Muscle of leg (tissue), 11 donors: ENCODE results near the gene RAI1. TPM values are rescaled to one million over a fixed set of nuclear protein-coding genes. Genes with fewer than 3 reads are reported as not detected.

ENCODE experiments used
- DNase-seq: peaks from one replicate; pipeline ENCODE4 v3.0.0; 2013
- H3K27ac ChIP-seq: one replicate; pipeline ENCODE4 v1.5.1; 2013; ENCODE audit warnings: mild to moderate bottlenecking, low read length, control low read depth
- H3K27me3 ChIP-seq: one replicate; pipeline ENCODE4 v1.6.1; 2013; ENCODE audit warnings: low read length; ENCODE audit not compliant: control insufficient read depth, insufficient read depth
- H3K36me3 ChIP-seq: one replicate; pipeline ENCODE4 v1.6.1; 2013; ENCODE audit warnings: low read length; ENCODE audit not compliant: control insufficient read depth, insufficient read depth
- H3K4me1 ChIP-seq: one replicate; pipeline ENCODE4 v1.6.1; 2013; ENCODE audit warnings: low read length; ENCODE audit not compliant: control insufficient read depth, insufficient read depth
- H3K4me3 ChIP-seq: one replicate; pipeline ENCODE4 v1.5.1; 2013; ENCODE audit warnings: low read length, control low read depth
- H3K9me3 ChIP-seq: replicated peaks from 2 replicates; pipeline ENCODE4 v1.6.1; 2013; ENCODE audit warnings: low read depth, low read length; ENCODE audit not compliant: control insufficient read depth
- WGBS: methylation state at CpG from one replicate; pipeline ENCODE4 v1.1.5; 2013; ENCODE audit warnings: missing lambda C conversion rate; ENCODE audit not compliant: insufficient coverage; 5-methylcytosine and 5-hydroxymethylcytosine counted together
- polyA plus RNA-seq, 8 donors: library from polyadenylated mRNA; unstranded; fragments of 120-200 nt; gene quantifications; one replicate each; pipeline versions ENCODE4 v1.2.1 to v1.2.3, GENCODE V29; 2013; ENCODE audit warnings: inconsistent platforms in 1 of 8, low replicate concordance in 1 of 8; ENCODE audit not compliant: insufficient read length in 8 of 8, insufficient read depth in 1 of 8
- total RNA-seq: library from RNA; stranded (reverse); fragments of 120-200 nt; gene quantifications from one replicate; pipeline ENCODE4 v1.2.4, GENCODE V29; 2013

Gene RAI1
- total and polyA plus RNA-seq, 9 donors, result 7.4 to 25.5 (median 20.7) TPM

- Histone ChIP-seq H3K27ac (no peak overlapping the region), H3K4me1 (peaks cover 22% of the 10 kb centered on the region), H3K4me3 (no peak overlapping the region), H3K9me3 (no peaks in the 10 kb centered on the region), H3K36me3 (no peaks in the 10 kb centered on the region), H3K27me3 (no peaks in the 10 kb centered on the region)
- WGBS, result 88% methylated on average over 4 of the region's 6 CpGs
- DNase-seq, result no peak
Measured at GRCh38 chr17:17679748-17680147, 1.5 kb upstream of the RAI1 start.

- peak overlapping the region; percentile 21 for H3K4me3 ChIP-seq
- 46% methylated on average over 10 of the region's 12 CpGs for WGBS
Measured at GRCh38 chr17:17680477-17681186, 626 bp upstream of the RAI1 start.

GRCh38 chr17:17681744-17682292 is 560 bp downstream of the RAI1 start:
- Histone ChIP-seq H3K36me3 (no peaks in the 10 kb centered on the region), H3K9me3 (no peaks in the 10 kb centered on the region), H3K4me1 (peaks cover 36% of the 10 kb centered on the region), H3K27ac (peak overlapping the region; percentile 90), H3K4me3 (peak overlapping the region; percentile 71), H3K27me3 (no peaks in the 10 kb centered on the region)
- DNase-seq, result peak; percentile 67
- under 1% methylated on average over 63 of the region's 68 CpGs for WGBS

More at GRCh38 chr17:17680477-17681186, 626 bp upstream of the RAI1 start:
- Histone ChIP-seq H3K4me1 (peaks cover 31% of the 10 kb centered on the region), H3K36me3 (no peaks in the 10 kb centered on the region), H3K27me3 (no peaks in the 10 kb centered on the region), H3K27ac (peak overlapping the region; percentile 47), H3K9me3 (no peaks in the 10 kb centered on the region)
- DNase-seq, result no peak

- H3K4me3 ChIP-seq, result peak overlapping the region; percentile 71
- peaks cover 36% of the 10 kb centered on the region for H3K4me1 ChIP-seq
- WGBS, result under 1% methylated on average over 44 of the region's 49 CpGs
- H3K27ac ChIP-seq, result peak overlapping the region; percentile 90
- peak; percentile 65 for DNase-seq
- no peaks in the 10 kb centered on the region for H3K27me3 ChIP-seq
- H3K9me3 ChIP-seq, result no peaks in the 10 kb centered on the region
- no peaks in the 10 kb centered on the region for H3K36me3 ChIP-seq
Measured at GRCh38 chr17:17682293-17682736, 1.1 kb downstream of the RAI1 start.

- peak; percentile 86 for DNase-seq
- Histone ChIP-seq H3K4me1 (peaks cover 36% of the 10 kb centered on the region), H3K36me3 (no peaks in the 10 kb centered on the region), H3K27me3 (no peaks in the 10 kb centered on the region), H3K4me3 (peak overlapping the region; percentile 71), H3K27ac (peak overlapping the region; percentile 90), H3K9me3 (no peaks in the 10 kb centered on the region)
- WGBS, result 3% methylated on average over 29 of the region's 57 CpGs
Measured at GRCh38 chr17:17682737-17683680, 1.8 kb downstream of the RAI1 start.

- Histone ChIP-seq H3K4me3 (no peak overlapping the region), H3K27me3 (no peaks in the 10 kb centered on the region), H3K4me1 (peaks cover 36% of the 10 kb centered on the region), H3K36me3 (no peaks in the 10 kb centered on the region), H3K27ac (peak overlapping the region; percentile 90), H3K9me3 (no peaks in the 10 kb centered on the region)
- no peak for DNase-seq
- 63% methylated on average over 1 of the region's 7 CpGs for WGBS
Measured at GRCh38 chr17:17683710-17684365, 2.6 kb downstream of the RAI1 start.

- peak; percentile 93 for DNase-seq
- H3K4me3 ChIP-seq, result no peak overlapping the region
Measured at GRCh38 chr17:17684906-17685774, 3.9 kb downstream of the RAI1 start.

GRCh38 chr17:17685775-17686291 is 4.6 kb downstream of the RAI1 start:
- no peaks in the 10 kb centered on the region for H3K27me3 ChIP-seq
- WGBS, result 8% methylated on average over 11 of the region's 14 CpGs
- no peak overlapping the region for H3K4me3 ChIP-seq
- peak overlapping the region; percentile 87 for H3K27ac ChIP-seq
- H3K36me3 ChIP-seq, result no peaks in the 10 kb centered on the region
- H3K4me1 ChIP-seq, result peaks cover 35% of the 10 kb centered on the region
- DNase-seq, result peak; percentile 60
- no peaks in the 10 kb centered on the region for H3K9me3 ChIP-seq

More at GRCh38 chr17:17684906-17685774, 3.9 kb downstream of the RAI1 start:
- 15% methylated on average over 8 of the region's 15 CpGs for WGBS
- Histone ChIP-seq H3K27me3 (no peaks in the 10 kb centered on the region), H3K9me3 (no peaks in the 10 kb centered on the region), H3K27ac (peak overlapping the region; percentile 87), H3K4me1 (peaks cover 36% of the 10 kb centered on the region), H3K36me3 (no peaks in the 10 kb centered on the region)

GRCh38 chr17:17689312-17689711 is 8.1 kb downstream of the RAI1 start:
- Histone ChIP-seq H3K27ac (no peak overlapping the region), H3K36me3 (no peaks in the 10 kb centered on the region), H3K27me3 (no peaks in the 10 kb centered on the region), H3K9me3 (no peaks in the 10 kb centered on the region), H3K4me1 (peaks cover 54% of the 10 kb centered on the region), H3K4me3 (no peak overlapping the region)
- no CpG with 5 or more reads among the region's 4 CpGs for whole genome bisulfite sequencing
- DNase-seq, result no peak
